ENCODE measurements around the gene ARHGAP6.
"Not testable (repeated sequence)": the region's sequence is repeated elsewhere in the genome, so short reads cannot be mapped to it uniquely, and the experiment has no call there.

Gene ARHGAP6

GRCh38 chrX:11239230-11239629 is 426.5 kb downstream of the ARHGAP6 start:
- DNase-seq (ENCODE audit: low read depth in 3 of 3), result no peak

- DNase-seq (ENCODE audit: low read depth in 3 of 3), result not testable (repeated sequence)
Observed at GRCh38 chrX:11235377-11235776, 430.3 kb downstream of the ARHGAP6 start.

DNA sequence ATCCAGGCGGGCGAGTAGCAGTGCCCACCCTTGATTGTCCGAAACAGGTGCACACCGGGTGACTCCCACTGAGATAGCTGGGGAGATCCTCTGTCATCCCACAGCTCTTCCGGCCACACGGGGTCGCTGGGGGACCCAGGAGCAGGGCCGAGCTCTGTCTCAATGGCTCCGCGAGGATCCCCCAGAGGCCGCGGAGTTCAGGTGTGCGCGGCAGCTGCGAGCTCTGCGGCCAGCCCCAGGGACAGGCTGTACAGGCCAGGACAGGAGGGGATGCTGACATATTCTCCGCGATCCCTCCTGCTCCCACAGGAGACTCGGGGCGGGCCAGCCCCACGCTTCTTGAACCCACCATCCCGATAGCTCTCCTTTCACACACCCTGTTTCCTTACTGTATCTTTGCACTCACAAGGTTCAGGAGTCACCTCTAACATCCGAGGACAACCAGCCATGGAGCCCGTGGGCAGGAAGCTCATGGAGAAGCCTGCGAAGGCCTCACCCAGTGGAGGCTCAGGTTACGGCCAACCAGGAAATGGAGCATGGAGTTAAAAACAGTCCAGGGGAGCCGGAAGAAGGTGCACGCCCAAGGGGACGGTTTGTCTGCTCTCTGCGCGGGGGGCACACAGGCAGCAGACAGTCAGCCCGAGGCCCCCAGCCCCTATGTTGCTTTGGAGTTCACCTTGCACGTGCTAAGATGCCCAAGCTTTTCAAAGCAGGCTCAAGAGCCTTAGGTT is 450.4 kb downstream of the ARHGAP6 start:
- DNase-seq (ENCODE audit: low read depth in 3 of 3), result no peak

DNA sequence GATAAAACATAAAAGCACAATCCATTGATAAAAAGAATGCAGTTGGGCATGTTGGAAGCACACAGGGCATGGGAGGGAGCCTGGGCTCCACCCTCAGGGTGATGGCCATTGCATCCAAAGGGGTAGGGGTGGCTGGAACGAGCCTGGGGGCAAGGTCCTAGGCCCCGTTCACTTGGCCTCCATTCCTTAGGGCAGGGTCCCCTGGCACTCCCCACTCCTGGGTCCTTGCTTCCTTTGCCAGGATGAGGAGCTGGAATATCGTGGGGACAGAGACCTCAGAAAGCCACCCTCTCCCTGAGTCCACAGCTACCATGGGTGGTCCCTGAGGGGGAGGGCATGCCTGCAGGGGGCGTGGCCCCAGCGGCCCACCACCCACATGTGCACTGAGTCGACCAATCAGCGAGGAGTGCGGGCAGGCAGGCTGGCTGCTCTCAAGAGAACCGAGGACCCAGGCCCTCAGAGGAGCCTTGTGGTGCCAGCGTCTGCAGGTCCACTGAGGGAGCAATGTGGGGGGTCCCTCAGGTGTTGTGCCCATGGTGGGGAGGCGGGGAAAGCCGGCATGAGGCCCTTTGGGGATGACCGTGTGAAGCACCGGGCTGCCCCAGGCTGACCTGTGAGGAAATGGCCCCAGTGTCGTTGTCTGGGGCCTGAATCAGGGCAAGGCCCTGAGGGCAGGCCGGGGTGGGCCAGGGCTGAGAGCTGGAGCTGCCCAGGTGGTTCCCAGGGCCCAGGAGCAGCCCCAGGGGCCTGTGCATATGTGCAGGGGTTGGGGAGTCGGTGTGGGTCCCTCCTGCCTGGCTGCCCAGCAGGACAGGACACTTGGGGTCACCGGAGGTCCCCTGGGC is 451.2 kb downstream of the ARHGAP6 start:
- DNase-seq (ENCODE audit: low read depth in 3 of 3), result no peak

- no peak for DNase-seq (ENCODE audit: low read depth in 3 of 3)
Observed at GRCh38 chrX:11212741-11213140, 453.0 kb downstream of the ARHGAP6 start.

- no peak for DNase-seq (ENCODE audit: low read depth in 3 of 3)
Observed at GRCh38 chrX:11210415-11210801, 455.3 kb downstream of the ARHGAP6 start.

DNA sequence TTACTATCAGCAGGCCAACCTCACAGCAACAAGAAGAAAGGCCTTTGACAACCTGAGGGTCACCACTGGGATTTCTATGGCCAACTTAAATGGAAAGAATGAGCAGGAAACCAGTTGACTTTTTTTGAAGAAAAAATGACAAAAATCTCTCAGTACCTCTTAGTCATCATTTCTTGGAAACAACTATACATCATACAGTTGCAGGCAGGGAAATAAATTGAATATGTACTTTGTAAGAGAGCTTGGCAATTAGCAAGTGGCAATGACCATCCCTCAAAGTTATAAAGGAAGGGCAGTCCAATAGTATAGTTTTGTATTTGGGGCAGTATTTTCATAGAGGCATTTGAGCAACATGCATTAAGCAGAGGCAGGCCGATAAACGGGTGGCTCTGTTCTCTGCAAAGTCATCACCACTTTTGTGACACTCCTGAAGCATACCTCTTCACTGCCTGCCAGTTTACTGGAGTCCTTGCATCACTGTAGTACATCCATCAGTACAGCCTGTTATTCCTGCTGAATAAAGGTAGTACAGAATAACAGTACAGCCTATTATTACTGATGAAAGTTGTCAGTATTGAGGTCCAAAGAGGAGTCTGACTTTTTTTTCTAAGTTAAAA is 455.8 kb downstream of the ARHGAP6 start:
- no peak for DNase-seq (ENCODE audit: low read depth in 3 of 3)

- no peak for DNase-seq (ENCODE audit: low read depth in 3 of 3)
Observed at GRCh38 chrX:11206716-11207115, 459.0 kb downstream of the ARHGAP6 start.

- no peak for DNase-seq (ENCODE audit: low read depth in 3 of 3)
Observed at GRCh38 chrX:11205796-11206195, 459.9 kb downstream of the ARHGAP6 start.

DNA sequence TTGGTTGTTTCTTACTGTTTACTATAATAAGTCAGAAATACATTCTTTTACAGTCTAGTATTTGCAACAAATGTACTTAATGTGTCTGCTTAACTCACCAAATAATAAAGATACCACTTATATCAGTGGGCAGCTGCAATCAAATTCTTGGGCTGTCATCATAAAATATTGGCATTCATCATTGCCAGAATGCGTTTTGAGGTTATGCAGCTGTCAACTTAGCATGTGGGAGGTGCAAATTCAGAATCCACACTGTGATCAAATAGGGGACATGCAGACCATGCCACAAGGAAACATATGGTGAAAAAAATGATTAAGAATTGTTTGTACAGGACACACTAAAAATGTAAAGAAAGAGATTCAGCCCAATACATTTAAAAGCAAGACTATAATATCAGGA is 468.0 kb downstream of the ARHGAP6 start:
- no peak for DNase-seq (ENCODE audit: low read depth in 3 of 3)

- DNase-seq (ENCODE audit: low read depth in 3 of 3), result no peak
Observed at GRCh38 chrX:11196476-11196875, 469.2 kb downstream of the ARHGAP6 start.

GRCh38 chrX:11193035-11193469 is 472.7 kb downstream of the ARHGAP6 start:
- no peak for DNase-seq (ENCODE audit: low read depth in 3 of 3)

GRCh38 chrX:11190745-11191510 is 474.8 kb downstream of the ARHGAP6 start:
- no peak for DNase-seq (ENCODE audit: low read depth in 3 of 3)

DNA sequence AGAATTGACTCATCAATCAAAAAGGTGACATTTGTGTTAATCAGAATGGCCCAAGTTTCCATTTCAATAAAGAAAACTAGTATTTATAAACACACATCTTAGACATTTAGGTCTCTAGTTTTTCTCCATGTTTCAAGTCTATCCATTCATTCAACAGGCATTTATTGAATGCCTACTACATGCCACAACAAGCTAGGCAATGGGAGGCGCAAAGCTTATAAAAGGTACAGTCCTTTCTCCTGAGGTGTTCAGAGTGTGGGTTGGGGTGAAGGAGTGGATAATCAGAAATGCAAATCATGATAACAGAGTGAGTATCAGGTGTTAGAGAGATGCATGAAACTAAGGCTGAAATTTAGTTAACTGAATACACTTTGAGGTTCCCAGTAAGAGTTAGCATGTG is 476.6 kb downstream of the ARHGAP6 start:
- no peak for DNase-seq (ENCODE audit: low read depth in 3 of 3)

GRCh38 chrX:11188664-11189063 is 477.1 kb downstream of the ARHGAP6 start:
- no peak for DNase-seq (ENCODE audit: low read depth in 3 of 3)

DNA sequence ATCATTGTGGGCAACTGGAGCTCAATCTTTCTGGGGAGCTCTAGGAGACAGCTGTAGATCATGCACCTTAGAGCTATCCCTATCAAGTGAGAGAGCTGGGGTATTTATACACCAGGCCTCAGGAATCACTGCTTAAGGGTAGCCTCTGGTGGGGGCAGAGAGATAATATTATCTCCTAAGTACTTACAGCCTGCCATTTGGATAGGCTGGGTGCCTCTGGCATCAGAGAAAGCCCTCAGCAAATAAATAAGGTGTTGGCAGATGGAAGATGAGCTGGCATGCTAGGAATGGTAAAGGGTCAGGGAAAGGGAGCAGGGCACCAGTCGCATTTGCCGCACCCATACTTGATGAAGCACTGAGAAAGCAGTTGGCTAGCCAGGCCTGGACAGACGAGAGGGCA is 478.7 kb downstream of the ARHGAP6 start:
- DNase-seq (ENCODE audit: low read depth in 3 of 3), result no peak

DNA sequence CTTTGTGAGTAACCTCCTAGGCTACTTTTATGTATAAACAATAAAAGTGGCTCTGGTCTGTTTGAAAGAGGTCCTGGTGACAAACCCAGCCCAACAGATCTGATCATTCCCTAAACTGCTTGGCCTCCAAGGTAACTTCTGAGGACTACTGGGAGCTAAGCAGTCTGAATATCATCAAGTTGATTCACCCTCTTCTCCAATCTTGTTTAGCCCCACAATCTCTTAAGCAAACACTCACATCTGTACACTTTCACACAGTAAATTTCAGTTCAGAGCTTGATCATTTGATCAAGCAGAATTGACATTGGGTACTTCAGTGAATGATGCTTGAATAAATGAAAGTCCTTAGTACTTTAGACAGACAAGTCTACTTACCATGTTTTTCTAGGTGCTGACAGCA is 479.9 kb downstream of the ARHGAP6 start:
- DNase-seq (ENCODE audit: low read depth in 3 of 3), result no peak

- DNase-seq (ENCODE audit: low read depth in 3 of 3), result no peak
Observed at GRCh38 chrX:11180571-11180970, 485.1 kb downstream of the ARHGAP6 start.

GRCh38 chrX:11172415-11172814 is 493.3 kb downstream of the ARHGAP6 start:
- DNase-seq (ENCODE audit: low read depth in 3 of 3), result no peak

GRCh38 chrX:11171956-11172355 is 493.8 kb downstream of the ARHGAP6 start:
- no peak for DNase-seq (ENCODE audit: low read depth in 3 of 3)

DNA sequence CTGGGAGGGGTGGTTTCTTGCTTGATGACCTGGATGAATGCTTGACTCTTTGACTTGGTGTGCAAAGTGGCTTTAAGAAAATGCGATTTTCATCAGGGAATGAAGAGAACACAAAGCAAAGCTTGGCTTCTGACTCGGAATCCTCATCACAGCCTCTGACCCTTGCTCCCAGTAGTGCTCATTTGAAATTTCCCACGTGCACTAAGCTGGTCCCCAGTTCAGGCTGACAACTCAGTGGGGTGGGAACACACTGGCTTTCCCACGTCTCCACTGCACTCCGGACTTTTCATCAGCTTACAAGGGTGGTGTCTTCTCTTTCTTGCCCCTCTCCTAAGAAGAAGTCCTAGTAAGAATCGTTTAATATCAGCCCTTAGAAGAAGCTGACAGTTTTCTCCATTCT is 501.3 kb downstream of the ARHGAP6 start:
- no peak for DNase-seq (ENCODE audit: low read depth in 3 of 3)

- DNase-seq (ENCODE audit: low read depth in 3 of 3), result no peak
Observed at GRCh38 chrX:11159149-11159548, 506.6 kb downstream of the ARHGAP6 start.
